Stimulated activated CD4-positive, alpha-beta T cell treated with anti-CD3 and anti-CD28 coated beads, Interleukin-12 subunit alpha, Interleukin-12 subunit beta, amount 100 ng/mL, for 4 hours (primary cell): Measurements from ENCODE around the gene MTFR2.

Experiments used
- DNase-seq: peaks from one replicate; pipeline ENCODE4 v3.0.0-alpha.2; 2020

Gene MTFR2

DNA sequence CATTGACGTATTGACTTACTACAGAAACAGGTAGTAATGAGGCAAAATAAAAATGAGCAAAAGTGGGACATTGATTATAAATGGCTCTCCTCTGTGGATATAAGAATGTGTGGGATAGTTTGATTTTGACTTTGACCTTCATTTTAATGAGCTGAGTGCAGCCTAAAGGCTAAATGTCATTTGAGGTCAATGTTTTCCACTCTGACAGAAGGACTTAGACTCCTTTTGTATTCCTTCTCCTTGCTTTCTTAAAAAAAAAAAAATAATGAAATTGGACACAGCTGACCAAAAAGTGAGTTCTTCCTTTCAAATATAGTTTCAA lies 68.6 kb downstream of the MTFR2 start:
- no peak for DNase-seq
